DOHH2 (cell line): Measurements from ENCODE around the gene KCNIP3.

Experiments used
- H3F3A ChIP-seq: fragments of 200-600 bp; sonication (generic), shearing (Covaris generic); 2 replicates; pipeline ENCODE4 v1.6.0; 2016; ENCODE audit warnings: antibody characterized with exemption, mild to moderate bottlenecking; ENCODE audit not compliant: control insufficient read depth, insufficient read depth
- H3K27ac ChIP-seq: fragments of 200-600 bp; sonication (generic); 2 replicates; pipeline ENCODE4 v1.5.1; 2014; ENCODE audit warnings: low read depth, mild to moderate bottlenecking, low read length, moderate library complexity
- H3K27me3 ChIP-seq: fragments of 200-600 bp; sonication (generic); 2 replicates; pipeline ENCODE4 v1.6.1; 2014; ENCODE audit warnings: mild to moderate bottlenecking, low read length, mixed read lengths; ENCODE audit not compliant: control insufficient read depth
- H3K36me3 ChIP-seq: fragments of 200-600 bp; sonication (generic); 2 replicates; pipeline ENCODE4 v1.6.1; 2014; ENCODE audit warnings: mild to moderate bottlenecking, low read length, moderate library complexity, mixed read lengths; ENCODE audit not compliant: control insufficient read depth
- H3K4me1 ChIP-seq: fragments of 200-600 bp; sonication (generic); 2 replicates; pipeline ENCODE4 v1.6.1; 2014; ENCODE audit warnings: mild to moderate bottlenecking, low read length, mixed read lengths; ENCODE audit not compliant: control insufficient read depth
- H3K4me2 ChIP-seq: fragments of 200-600 bp; sonication (generic); 2 replicates; pipeline ENCODE4 v1.6.0; 2014; ENCODE audit warnings: mild to moderate bottlenecking, low read length, moderate library complexity
- H3K4me3 ChIP-seq: fragments of 200-600 bp; sonication (generic); 2 replicates; pipeline ENCODE4 v1.5.1; 2014; ENCODE audit warnings: mild to moderate bottlenecking, low read length, mixed read lengths
- H3K79me2 ChIP-seq: fragments of 200-600 bp; sonication (generic); 2 replicates; pipeline ENCODE4 v1.6.1; 2014; ENCODE audit warnings: mild to moderate bottlenecking, low read length, mixed read lengths; ENCODE audit not compliant: control insufficient read depth
- H3K9me2 ChIP-seq: fragments of 200-600 bp; sonication (generic); replicated peaks from 2 replicates; pipeline ENCODE4 v1.6.1; 2014; ENCODE audit warnings: mild to moderate bottlenecking, low read length, mixed read lengths; ENCODE audit not compliant: control insufficient read depth
- H3K9me3 ChIP-seq: fragments of 200-600 bp; sonication (generic); 2 replicates; pipeline ENCODE4 v1.6.1; 2014; ENCODE audit warnings: antibody characterized with exemption, low read length, mixed read lengths; ENCODE audit not compliant: control insufficient read depth, insufficient read depth
- H4K20me1 ChIP-seq: fragments of 200-600 bp; sonication (generic); 2 replicates; pipeline ENCODE4 v1.6.0; 2014; ENCODE audit warnings: low read depth, mild to moderate bottlenecking, antibody characterized with exemption, low read length, moderate library complexity; ENCODE audit not compliant: control insufficient read depth, insufficient read depth
- EZH2phosphoT487 ChIP-seq: fragments of 200-600 bp; sonication (generic); IDR thresholded peaks from 2 replicates; pipeline ENCODE4 v1.6.1; 2017; ENCODE audit warnings: borderline replicate concordance, mild to moderate bottlenecking, antibody characterized with exemption, low read length, moderate library complexity, mixed read lengths
- TF ChIP-seq, protein P1 (sequence below): fragments of 200-600 bp; sonication (generic); IDR thresholded peaks from one replicate; pipeline ENCODE4 v1.5.1; 2014; ENCODE audit warnings: antibody characterized with exemption, mild to moderate bottlenecking, low read depth, low read length; ENCODE audit not compliant: poor library complexity, severe bottlenecking

KCNIP3 gene

DNA sequence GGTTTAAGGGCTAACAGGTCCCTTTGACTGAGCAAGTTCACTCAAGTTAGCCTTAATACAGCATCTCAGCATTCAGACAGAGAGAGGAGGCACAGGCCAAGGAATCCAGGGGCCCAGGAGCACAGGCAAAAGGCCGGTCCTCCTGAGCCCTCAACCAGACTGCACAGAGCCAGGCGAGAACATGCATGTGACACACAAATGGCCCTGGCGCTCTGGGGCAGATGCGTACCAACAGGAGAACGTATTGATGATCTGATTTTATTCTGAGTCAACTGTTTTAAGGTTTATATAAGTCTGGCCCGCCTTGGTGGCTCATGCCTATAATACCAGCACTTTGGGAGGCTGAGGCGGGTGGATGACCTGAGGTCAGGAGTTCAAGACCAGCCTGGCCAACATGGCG is 34.9 kb downstream of the KCNIP3 start:
- Histone ChIP-seq H3K4me2 (no peak overlapping the region), H4K20me1 (no peaks in the 10 kb centered on the region), H3K27ac (no peak overlapping the region), H3K36me3 (no peaks in the 10 kb centered on the region), H3K27me3 (no peaks in the 10 kb centered on the region), H3K4me3 (no peak overlapping the region), H3K4me1 (no peaks in the 10 kb centered on the region), H3K79me2 (no peaks in the 10 kb centered on the region), H3K9me2 (no peaks in the 10 kb centered on the region), H3K9me3 (no peaks in the 10 kb centered on the region), H3F3A (no peaks in the 10 kb centered on the region)
- TF ChIP-seq EZH2phosphoT487 = no peak
- TF ChIP-seq, protein P1, sequence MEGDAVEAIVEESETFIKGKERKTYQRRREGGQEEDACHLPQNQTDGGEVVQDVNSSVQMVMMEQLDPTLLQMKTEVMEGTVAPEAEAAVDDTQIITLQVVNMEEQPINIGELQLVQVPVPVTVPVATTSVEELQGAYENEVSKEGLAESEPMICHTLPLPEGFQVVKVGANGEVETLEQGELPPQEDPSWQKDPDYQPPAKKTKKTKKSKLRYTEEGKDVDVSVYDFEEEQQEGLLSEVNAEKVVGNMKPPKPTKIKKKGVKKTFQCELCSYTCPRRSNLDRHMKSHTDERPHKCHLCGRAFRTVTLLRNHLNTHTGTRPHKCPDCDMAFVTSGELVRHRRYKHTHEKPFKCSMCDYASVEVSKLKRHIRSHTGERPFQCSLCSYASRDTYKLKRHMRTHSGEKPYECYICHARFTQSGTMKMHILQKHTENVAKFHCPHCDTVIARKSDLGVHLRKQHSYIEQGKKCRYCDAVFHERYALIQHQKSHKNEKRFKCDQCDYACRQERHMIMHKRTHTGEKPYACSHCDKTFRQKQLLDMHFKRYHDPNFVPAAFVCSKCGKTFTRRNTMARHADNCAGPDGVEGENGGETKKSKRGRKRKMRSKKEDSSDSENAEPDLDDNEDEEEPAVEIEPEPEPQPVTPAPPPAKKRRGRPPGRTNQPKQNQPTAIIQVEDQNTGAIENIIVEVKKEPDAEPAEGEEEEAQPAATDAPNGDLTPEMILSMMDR = no peak

DNA sequence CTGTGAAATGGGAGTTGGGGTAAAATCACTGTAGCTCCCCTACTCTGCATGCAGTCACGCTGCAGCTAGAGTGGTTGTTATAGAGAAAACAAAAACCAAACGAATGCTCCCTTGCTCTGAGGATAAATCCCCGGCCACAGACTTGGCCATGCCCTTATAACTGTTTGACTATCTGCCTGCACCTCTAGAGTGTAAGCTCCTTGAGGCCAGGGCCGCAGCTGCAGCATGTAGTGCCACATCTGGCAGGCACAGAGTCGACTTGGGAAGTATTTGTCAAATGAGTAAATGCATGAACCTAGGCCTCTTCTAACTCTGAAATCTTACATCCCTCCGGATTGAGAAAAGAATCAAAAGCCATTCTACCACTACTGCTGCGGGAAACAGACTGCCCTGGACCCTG is 35.9 kb downstream of the KCNIP3 start:
- Histone ChIP-seq H3K27me3 (no peaks in the 10 kb centered on the region), H3F3A (no peaks in the 10 kb centered on the region), H3K9me3 (no peaks in the 10 kb centered on the region), H3K27ac (no peak overlapping the region), H3K4me3 (no peak overlapping the region), H4K20me1 (no peaks in the 10 kb centered on the region), H3K4me1 (no peaks in the 10 kb centered on the region), H3K4me2 (no peak overlapping the region), H3K79me2 (no peaks in the 10 kb centered on the region), H3K36me3 (no peaks in the 10 kb centered on the region), H3K9me2 (no peaks in the 10 kb centered on the region)
- TF ChIP-seq, protein P1 = no peak
- TF ChIP-seq EZH2phosphoT487 = no peak

DNA sequence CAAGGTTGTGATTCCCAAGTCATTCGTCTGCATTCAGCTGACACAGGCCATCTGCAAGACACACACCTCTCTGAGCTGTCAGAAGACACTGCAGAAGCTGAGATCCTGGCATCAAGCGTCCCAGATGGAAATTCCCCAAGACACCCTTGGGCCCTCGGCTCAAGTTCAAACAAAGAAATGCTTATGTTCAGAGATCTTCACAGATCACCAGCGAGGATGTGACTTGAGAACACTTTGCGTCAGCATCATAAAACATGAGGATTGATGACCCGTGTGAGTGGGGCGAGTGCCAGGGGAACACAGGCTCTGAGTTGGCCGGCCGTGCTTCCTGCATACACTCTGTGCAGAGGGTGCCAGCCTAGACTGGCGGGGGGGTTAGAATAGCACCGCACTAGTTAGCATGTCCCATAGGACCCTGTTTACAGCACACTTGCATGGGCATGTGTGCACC is 36.8 kb downstream of the KCNIP3 start:
- Histone ChIP-seq H3K9me2 (no peaks in the 10 kb centered on the region), H3K27me3 (no peaks in the 10 kb centered on the region), H3K79me2 (no peaks in the 10 kb centered on the region), H3K4me1 (no peaks in the 10 kb centered on the region), H3F3A (no peaks in the 10 kb centered on the region), H4K20me1 (no peaks in the 10 kb centered on the region), H3K27ac (no peak overlapping the region), H3K36me3 (no peaks in the 10 kb centered on the region), H3K4me3 (no peak overlapping the region), H3K4me2 (no peak overlapping the region), H3K9me3 (no peaks in the 10 kb centered on the region)
- TF ChIP-seq EZH2phosphoT487 = no peak
- TF ChIP-seq, protein P1 = no peak
